Measurements from ENCODE around the gene ASS1.
"Not testable (repeated sequence)": the region's sequence is repeated elsewhere in the genome, so short reads cannot be mapped to it uniquely, and the experiment has no call there.

The ASS1 gene

DNA sequence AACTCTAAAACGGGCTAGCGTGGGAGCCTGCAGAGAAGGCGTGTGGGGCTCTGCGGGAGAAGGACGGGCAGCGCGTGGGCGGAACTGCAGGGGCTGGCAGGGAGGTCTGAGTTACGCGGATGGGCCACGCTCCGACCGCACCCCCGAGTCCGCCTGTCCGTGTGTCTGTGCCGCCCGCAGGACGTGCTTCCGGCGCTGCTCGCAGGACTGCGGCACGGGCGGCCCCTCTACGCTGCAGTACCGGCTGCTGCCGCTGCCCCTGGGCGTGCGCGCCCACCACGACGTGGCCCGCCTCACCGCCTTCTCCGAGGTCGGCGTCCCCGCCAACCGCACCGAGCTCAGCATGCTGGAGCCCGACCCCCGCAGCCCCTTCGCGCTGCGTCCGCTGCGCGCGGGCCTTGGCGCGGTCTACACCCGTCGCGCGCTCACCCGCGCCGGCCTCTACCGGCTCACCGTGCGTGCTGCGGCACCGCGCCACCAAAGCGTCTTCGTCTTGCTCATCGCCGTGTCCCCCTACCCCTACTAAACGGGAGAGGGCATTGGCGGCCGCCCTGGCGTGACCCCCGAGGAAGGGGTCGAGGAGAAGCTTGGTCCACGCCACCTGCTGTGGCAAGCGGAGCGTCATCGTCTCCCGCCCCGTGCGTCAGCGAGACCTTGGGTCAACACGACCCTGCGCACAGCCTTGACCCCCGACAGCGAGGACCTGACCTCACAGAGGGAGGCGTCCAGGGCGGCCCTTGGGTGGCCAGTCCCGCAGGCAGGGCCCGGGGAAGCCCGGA is 11.4 kb upstream of the ASS1 start:
- peak in 1 of 56 donors; percentile 25 for DNase-seq

DNA sequence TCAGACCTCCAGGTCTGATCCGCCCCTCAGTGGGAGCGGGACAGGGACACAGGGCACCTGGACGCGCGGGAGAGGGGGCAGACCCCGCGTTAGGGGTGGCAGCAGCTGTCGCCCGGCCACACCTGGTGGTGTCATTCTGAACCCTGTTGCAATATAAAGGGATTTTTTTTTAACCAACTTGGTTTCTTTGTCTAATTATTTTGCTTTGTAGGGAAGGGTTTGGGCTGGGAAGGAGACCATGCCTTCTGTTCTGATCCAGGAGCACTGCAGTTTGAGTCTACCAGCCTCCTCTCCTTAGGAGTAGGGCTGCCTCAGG is 10.9 kb upstream of the ASS1 start:
- DNase-seq: no peak

DNA sequence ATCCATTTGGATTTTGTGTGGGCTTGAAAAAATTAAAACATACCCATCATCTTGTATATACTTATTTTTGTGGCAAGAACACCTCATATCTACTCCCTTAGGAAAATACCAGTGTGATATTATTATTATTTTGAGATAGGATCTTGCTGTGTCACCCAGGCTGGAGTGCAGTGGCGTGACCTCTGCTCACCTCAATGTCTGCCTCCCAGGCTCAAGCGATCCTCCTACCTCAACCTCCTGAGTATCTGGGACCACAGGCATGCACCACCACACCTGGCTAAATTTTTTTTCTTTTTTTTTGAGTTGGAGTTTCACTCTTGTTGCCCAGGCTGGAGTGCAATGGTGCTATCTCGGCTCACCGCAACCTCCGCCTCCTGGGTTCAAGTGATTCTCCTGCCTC is 10.1 kb upstream of the ASS1 start:
- DNase-seq: not testable (repeated sequence)

DNA sequence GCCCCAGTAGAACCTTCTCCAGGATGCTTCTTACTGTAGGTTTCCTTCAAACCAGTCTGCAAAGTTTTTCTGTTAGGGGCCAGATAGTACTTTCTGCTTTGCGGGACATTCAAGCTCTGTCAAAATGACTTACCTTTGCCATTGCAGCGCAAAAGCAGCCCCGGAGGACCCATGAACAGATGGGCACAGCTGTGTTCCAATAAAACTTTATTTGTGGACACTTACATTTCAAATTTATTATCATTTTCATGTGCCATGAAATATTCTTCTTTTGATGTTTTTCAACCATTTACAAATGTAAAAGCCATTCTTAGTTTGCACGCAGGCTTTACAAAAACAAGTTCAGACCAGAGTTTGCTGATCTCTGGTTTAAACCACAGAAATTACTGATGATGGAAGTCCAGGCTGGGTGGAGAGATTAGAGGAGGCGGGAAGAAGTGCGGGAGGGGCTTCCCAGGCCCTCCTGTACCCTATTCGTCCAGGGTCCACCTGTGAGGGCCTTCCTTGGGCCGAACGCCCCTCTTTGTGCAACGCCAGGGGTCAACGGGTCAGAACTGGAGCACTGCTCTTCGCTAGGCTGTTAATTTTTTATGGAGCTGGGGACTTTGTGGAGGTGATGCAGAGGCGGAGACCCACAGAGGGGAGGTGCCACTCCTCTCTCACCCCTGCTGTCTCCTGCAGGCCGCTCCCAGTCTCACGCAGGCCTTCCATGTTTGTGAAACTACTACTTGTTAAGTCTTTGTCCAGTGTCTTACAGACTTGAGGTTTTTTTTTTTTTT is 7.6 kb upstream of the ASS1 start:
- DNase-seq: no peak

DNA sequence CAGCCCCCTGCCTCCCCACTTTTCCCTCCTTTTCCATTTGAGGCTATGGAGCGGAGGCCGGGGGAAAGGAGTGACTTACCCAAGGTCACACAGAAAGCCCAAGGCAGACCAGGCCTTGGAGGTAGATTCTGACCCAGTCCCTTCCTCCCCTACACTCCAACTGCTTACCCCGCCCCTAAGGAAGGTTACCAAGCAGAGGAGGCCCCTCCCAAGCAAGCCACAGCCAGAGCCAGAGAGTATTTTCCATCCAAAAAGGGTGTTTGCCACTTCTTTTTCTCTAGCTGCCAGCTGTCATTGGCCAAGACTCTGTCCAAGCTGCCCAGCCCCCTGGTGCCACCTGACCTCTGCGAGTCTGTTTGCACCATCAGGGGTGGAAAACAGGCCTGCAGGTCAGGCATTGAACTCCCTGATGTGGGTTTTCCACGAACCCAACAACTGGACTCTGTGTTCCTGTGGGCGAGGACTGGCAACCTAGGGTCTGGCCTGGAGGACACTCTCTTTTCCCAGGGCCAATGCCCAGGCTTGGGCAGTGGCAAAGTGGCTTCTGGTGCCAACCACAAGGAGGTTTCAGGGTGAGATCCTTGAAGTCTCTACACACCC is 6.3 kb upstream of the ASS1 start:
- DNase-seq: peak in 1 of 56 donors; percentile 7

DNA sequence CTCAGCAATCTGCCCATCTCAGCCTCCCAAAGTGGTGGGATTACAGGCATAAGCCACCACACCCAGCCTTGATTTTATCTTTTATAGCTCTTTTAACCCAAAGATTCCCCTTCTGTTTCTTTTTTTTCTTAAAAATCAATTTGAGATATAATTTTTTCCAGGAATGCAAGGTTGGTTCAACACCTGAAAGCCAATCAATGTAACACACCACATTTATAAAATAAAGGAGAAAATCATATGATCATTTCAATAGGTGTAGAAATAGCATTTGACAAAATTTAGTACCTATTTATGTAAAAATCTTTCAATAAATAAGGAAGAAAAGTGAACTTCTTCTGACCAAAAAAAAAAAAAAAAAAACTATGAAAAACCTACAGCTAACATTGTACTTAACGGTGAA is 3.7 kb upstream of the ASS1 start:
- no peak for DNase-seq

DNA sequence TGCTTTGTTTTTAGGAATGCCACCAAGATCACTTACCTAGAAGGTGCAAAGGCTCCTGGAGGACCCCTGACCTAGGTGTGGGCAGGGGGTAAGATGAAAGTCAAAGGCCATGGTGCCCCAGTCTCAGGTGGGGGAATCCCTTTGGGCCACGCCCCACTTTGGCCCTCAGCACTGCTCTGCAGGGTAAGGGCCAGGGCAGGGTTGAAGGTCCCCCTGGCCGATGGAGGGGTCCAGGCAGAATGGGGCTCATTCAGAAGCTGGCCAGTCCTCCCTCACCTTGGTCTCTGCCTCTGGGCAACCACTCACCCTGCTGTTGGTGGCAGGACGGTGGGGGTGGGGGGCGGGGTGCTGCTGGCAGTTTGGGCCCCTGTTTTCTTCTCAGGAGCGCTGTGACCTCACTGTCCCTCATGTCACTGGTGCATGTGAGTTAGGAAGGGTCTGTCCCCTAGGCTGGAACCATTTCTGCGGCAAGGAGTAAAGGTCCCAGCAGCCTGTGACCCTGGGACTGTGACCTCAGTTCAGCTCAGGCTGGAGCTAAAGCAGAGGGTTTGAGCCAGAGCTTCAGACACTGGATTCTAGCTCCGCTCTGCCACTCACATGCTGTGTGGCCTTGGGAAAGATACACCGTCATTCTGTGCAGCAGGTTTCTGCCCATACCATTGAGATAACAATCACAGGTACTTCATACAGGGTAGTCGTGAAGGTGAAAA is 1.9 kb upstream of the ASS1 start:
- DNase-seq: no peak

DNA sequence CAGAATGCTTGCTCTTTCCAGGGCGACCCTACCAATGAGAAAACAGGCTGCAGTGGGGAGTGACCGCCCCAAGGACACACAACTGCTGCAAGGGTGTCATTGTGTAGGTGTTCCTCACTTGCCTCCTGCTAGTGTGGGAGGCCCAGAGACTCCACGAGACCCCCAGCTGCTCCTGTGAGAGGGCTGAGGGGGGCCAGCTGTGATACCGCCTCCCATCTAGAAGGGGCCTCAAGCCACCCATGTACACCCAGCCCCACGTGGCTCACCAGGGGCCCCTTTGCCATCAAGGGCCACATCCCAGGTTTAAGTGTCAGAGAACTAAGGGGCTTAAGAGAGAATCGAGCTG is 1.3 kb upstream of the ASS1 start:
- no peak for DNase-seq

DNA sequence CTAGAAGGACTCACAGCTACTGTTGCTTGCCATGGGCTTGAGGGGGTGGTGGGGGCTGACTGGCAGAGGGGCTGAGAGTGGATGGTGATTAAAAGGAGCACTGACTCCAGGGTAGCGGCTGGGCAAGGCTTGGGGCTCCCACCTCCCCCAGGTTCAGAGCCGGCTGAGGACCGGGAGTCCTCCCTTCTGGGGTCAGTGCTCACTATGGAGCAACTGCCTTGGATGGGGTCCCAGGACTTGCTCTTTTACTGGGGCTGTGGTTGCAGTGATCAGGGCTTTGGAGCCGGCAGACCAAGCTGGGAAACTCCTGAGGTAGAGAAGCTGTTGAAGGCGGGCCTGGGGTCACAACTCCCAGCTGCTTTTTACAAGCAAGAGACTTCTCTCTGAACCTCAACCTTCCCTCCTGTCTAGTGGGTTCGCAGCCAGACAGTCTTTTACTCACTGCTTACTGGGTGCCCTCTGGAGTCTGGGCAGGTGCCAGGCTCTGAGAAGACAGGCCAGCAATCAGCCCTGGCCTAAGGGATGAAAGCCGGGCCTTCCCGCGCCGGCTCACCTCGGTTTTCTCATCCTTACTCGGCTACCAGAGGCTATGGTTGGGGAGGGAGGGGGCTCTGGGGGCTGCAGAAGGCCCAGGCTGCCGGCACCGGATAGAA is 795 bp upstream of the ASS1 start:
- no peak for DNase-seq

DNA sequence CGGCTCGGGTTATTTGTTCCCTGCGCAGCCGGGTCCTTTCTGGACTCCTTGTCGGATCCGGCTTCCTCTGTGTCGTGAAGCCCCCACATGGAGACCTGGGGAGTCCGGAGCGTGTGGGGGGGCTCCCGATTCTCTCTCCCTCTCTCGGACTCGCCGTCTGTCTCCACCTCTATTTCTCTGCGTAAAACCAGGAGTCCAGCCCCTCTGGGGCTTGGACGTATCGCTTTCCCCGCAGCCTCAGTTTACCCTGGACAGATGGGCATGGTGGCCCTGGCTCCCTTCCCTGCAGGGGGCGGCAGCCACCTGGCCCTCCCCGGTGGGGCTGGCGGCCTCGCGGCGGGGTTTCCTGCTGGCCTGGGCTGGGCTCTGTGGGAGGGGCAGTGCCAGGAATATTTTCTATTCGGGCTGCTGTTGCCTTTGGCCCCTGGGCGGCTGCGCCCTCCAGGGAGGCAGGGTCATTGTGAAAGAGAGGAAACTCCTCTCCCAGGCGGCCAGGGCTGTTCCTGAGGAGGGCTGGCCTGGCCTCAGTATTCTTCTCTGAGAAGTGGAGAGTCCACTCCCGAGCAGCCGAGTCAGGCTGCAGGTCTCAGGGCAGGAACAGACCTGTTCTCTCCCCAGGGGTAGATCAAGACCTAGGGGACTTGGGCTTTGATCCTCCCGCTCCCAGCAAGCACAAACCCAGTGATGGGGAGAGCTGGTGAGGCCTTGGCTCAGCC is 665 bp downstream of the ASS1 start:
- DNase-seq: no peak

DNA sequence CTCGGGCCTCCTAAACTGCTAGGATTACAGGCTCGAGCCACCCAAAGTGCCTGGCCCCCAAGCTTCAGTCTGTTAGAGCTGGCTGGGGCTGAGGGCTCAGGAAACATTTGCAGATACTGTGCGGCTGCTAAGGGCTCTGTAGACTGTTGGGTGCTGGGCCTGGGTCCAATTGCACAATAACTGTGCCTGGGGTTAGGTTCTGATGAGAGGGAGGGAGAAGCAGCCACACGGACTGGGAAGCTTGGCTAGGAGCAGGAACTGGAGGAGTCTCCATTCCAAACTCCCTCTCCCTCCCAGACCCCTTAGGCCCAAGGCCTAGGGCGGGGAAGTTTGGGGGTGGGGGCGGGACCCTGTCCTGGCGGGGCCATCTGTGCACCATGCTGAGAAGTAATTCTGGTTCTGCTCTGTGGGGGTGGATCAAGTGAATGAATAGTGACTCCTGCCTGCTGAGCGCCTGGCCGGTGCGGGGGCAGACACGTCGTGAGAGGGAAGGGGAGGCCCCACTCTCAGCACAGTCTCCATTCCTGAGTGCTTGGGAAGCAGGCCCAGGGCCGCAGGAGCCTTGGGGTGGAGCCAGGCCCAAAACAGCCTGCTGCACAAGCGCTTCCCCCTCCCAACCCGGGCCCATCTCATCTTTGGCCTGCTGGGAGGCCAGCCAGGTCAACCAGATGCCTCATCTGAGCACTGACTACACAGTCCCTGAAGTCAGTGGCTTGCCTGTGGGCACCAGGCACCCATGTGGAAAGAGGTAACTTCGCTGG is 1.5 kb downstream of the ASS1 start:
- DNase-seq: peak in 8 of 56 donors; percentile 9 to 48 (median 27)

DNA sequence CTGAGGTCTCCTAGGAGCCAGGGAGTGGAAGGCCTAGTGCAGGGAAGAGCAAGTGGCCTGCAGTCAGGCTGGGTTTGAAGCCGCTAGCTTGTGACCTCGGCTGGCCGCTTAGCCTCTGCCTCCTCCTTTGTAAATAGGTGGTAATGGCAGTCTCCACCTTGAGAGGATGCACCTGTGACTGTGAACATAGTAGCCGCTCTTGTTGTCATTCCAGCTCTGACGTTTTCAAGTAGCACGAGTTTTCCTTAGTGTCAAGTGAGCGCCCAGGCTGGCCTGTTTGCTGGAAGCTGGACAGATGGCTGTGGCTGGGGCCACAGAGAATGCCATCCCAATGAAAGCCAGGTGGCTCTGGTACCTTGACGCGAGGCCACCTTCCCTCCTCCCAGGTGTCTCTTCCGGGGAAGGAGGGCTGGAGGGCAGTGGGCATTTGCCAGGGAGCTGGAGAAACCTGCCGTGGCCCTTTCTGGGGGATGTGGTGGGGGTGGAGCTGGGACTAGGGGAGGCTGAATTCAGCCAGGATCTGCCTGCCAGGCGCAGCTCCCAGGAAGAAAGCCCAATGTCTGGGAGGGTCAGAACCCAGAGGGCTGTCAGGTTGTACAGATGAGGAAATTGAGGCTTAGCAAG is 2.5 kb downstream of the ASS1 start:
- DNase-seq: no peak

DNA sequence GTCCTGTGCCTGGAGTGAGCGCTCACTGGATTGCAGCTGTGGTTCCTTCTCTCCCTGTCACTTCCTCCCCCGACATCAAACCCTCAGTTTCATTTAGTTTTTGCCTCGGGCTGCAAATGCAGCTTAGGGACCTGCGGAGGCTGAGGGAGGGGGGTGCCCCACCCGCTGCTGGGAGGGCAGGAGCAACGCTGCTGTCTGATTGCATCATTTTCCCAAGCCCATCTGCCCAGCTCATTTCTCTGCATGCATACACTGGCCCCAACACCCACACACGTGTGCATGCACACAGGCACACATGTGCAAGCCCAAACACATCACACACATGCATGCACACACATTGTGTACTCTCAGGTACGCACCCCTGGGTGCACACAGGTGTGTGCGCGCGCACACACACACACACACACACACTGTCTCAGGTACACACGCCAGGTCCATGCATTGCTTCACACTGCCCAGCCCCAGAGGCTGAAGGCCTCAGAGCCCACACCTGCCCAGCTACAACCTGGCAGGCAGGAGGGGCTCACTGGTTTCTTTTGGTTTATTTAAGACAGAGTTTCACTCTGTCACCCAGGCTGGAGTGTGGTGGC is 3.4 kb downstream of the ASS1 start:
- no peak for DNase-seq

DNA sequence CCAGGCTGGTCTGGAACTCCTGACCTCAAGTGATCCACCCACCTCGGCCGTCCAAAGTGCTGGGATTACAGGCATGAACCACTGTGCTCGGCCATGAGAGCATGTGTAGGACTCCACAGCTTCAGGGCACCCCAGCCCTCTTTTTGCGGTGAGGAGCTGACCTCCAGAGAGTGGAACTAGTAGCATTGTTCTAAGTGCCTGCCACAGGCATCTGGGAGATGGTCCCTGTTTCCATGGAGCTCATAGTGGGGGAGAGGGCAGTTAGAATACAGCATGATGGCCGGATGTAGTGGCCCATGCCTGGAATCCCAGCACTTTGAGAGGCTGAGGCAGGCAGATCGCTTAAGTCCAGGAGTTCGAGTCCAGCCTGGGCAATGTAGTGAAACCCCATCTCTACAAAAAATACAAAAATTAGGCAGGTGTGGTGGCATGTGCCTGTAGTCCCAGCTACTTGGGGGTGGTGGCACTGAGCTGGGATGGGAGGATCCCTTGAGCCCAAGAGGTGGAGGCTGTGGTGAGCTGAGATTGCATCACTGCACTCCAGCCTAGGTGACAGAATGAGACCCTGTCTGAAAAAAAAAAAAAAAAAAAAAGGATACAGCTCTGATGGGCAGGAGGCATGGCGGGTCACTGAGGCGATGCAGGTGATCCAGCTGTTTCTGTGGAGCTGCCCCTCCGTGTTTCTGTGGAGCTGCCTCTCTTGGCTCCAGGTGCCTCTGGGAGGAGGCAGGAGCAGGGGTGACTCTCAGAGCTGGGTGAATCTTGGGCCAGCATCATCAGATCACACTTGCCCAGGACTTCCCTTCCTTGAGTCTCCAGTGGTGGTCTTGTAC is 4.2 kb downstream of the ASS1 start:
- DNase-seq: no peak

DNA sequence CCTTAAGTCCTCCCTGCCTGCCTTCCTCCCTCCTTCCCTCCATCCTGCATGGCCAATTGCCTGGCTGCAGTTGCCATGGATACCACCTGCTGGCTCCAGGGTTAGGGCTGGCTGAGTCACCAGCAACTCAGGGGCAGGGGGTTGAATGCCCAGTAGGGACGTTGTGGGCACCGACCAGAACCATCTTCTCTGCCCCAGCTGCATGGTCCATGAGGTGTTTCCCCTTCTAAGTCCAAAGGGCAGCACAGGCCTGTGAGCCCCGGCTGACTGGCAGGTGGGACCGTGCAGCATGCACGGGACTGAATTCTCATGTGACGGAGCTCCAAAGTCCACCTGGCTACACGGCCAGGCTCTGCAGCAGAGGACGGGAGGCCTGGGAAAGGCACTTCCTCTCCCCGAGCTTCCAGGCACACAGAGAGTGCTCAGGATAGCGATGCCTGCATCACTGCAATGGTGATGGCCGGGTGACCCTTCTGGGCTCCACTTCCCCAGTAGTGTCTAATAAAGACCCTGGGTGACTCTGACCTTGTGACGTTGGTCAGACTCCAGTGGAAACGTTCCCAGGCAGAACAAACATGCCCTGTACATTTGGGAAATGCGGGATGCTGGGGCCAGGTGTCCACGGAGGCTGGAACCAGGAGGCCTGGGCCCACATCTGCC is 5.7 kb downstream of the ASS1 start:
- no peak for DNase-seq

DNA sequence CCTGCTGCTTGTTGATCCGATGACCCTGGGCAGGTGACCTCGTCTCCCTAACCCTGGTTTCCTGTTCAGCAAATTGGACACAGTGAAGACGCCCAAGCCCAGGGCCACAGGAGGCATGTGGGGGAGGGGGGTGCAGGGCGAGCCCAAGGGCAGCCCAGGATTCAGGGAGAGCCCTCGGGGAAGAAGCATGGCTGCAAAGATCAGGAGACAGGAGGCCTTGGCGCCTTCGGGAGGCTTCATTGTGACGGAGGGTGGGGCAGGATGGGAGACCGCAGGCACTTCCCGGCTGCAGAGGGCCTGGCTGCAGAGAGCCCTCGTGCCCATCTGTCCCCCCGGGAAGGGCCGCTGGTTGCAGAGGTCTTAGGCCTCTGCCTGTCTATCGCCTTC is 6.2 kb downstream of the ASS1 start:
- DNase-seq: no peak

DNA sequence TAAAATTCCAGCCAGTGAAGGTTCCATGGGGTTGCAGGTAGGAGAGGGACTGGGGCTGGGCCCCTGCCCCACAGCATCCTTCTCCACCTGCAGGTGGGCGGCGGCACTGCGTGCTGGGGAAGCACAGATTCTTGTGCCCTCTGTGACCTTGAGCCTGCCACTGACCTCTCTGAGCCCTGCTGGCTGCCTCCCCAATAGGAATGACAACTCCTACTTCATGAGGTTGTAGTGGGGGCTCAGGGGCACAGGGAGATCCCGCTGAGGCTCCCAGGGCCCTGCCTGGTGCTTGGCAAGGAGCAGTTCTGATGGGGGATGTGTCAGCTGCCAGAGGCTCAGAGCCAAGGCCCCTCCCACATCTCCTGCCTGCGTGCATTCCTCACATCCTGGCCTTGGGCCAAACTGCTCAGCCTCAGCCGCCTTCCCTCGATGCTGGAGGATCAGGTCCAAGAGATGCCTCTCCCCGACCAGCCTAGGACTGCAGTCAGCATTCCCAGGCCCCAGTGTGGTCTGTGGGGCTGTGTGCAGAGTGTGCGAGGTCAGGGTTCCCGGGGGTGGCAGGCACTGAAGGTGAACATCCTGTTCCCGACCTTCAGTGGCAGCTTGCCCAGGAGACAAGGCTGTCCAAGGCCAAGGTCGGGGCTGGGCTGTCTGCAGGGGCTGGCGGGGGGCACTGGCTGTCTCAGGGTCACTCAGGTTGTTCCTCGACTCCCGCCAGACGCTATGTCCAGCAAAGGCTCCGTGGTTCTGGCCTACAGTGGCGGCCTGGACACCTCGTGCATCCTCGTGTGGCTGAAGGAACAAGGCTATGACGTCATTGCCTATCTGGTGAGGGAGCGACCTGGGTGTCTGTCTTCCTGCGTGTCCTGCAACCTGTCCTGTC is 7.0 kb downstream of the ASS1 start:
- DNase-seq: peak in 24 of 56 donors; percentile 16 to 78 (median 29)
